KMS-11 (cell line): ENCODE data around the gene CAV1.

Experiments
- H2AFZ ChIP-seq: fragments of 200-600 bp; sonication (generic); 2 replicates; pipeline ENCODE4 v1.6.1; 2016; ENCODE audit warnings: antibody characterized with exemption, mixed run types, low read depth
- H3K27ac ChIP-seq: fragments of 200-600 bp; sonication (generic); 2 replicates; pipeline ENCODE4 v1.6.1; 2016; ENCODE audit warnings: mild to moderate bottlenecking, mixed run types
- H3K27me3 ChIP-seq: fragments of 200-600 bp; sonication (generic); 2 replicates; pipeline ENCODE4 v1.6.1; 2017; ENCODE audit warnings: mild to moderate bottlenecking, low read depth, mixed run types, moderate library complexity; ENCODE audit not compliant: insufficient read depth
- H3K36me3 ChIP-seq: fragments of 200-600 bp; sonication (generic); 2 replicates; pipeline ENCODE4 v1.6.1; 2017; ENCODE audit warnings: mild to moderate bottlenecking, mixed run types; ENCODE audit not compliant: insufficient read depth
- H3K4me1 ChIP-seq: fragments of 200-600 bp; sonication (generic); 2 replicates; pipeline ENCODE4 v1.6.1; 2016; ENCODE audit warnings: mild to moderate bottlenecking, low read depth, mixed run types; ENCODE audit not compliant: poor library complexity, severe bottlenecking
- H3K4me2 ChIP-seq: fragments of 200-600 bp; sonication (generic); 2 replicates; pipeline ENCODE4 v1.7.0; 2016; ENCODE audit warnings: mild to moderate bottlenecking, mixed run types
- H3K4me3 ChIP-seq: fragments of 200-600 bp; sonication (generic); IDR thresholded peaks from 2 replicates; pipeline ENCODE4 v1.6.1; 2017; ENCODE audit warnings: low read depth, low read length, mixed read lengths; ENCODE audit not compliant: insufficient read depth
- H3K79me2 ChIP-seq: fragments of 200-600 bp; sonication (generic); 2 replicates; pipeline ENCODE4 v1.6.1; 2016; ENCODE audit warnings: low read depth, mixed run types; ENCODE audit not compliant: insufficient read depth
- H3K9ac ChIP-seq: fragments of 200-600 bp; sonication (generic); 2 replicates; pipeline ENCODE4 v1.6.1; 2016; ENCODE audit warnings: mild to moderate bottlenecking, mixed run types
- H4K20me1 ChIP-seq: fragments of 200-600 bp; sonication (generic); 2 replicates; pipeline ENCODE4 v1.6.1; 2016; ENCODE audit warnings: mild to moderate bottlenecking, mixed run types; ENCODE audit not compliant: insufficient read depth
- CTCF ChIP-seq: fragments of 200-600 bp; sonication (generic); conservative IDR thresholded peaks from 2 replicates; pipeline ENCODE4 v1.6.1; 2017; ENCODE audit warnings: low read depth, mild to moderate bottlenecking, antibody characterized with exemption, low read length, moderate library complexity, mixed read lengths

CAV1 gene

GRCh38 chr7:116557901-116558300 lies 33.1 kb downstream of the CAV1 start:
- Histone ChIP-seq H3K4me2 (no peak overlapping the region), H3K4me3 (no peak overlapping the region), H3K4me1 (no peaks in the 10 kb centered on the region), H3K36me3 (no peaks in the 10 kb centered on the region; the same call in 1 of the 2 replicates), H2AFZ (no peak overlapping the region), H3K27me3 (no peaks in the 10 kb centered on the region), H3K79me2 (no peaks in the 10 kb centered on the region), H3K9ac (no peak overlapping the region), H4K20me1 (no peaks in the 10 kb centered on the region), H3K27ac (no peak overlapping the region)
- TF ChIP-seq CTCF, result no peak

- Histone ChIP-seq H3K4me2 (no peak overlapping the region), H3K27me3 (no peaks in the 10 kb centered on the region), H4K20me1 (no peaks in the 10 kb centered on the region), H3K9ac (no peak overlapping the region), H3K79me2 (no peaks in the 10 kb centered on the region), H2AFZ (no peak overlapping the region), H3K4me1 (no peaks in the 10 kb centered on the region), H3K27ac (no peak overlapping the region), H3K36me3 (no peaks in the 10 kb centered on the region; the same call in 1 of the 2 replicates), H3K4me3 (no peak overlapping the region)
- no peak for TF ChIP-seq CTCF
Observed at GRCh38 chr7:116560021-116560970, 35.5 kb downstream of the CAV1 start.

- no peak for TF ChIP-seq CTCF
- Histone ChIP-seq H3K27ac (no peak overlapping the region), H3K27me3 (no peaks in the 10 kb centered on the region), H3K36me3 (no peaks in the 10 kb centered on the region; the same call in 1 of the 2 replicates), H4K20me1 (no peaks in the 10 kb centered on the region), H3K79me2 (no peaks in the 10 kb centered on the region), H3K4me1 (no peaks in the 10 kb centered on the region), H3K4me3 (no peak overlapping the region), H3K4me2 (no peak overlapping the region), H2AFZ (no peak overlapping the region), H3K9ac (no peak overlapping the region)
Observed at GRCh38 chr7:116561697-116562483, 37.1 kb downstream of the CAV1 start.

GRCh38 chr7:116562529-116563121 lies 37.8 kb downstream of the CAV1 start:
- no peaks in the 10 kb centered on the region for H3K27me3 ChIP-seq
- H4K20me1 ChIP-seq, result no peaks in the 10 kb centered on the region
- H3K79me2 ChIP-seq, result no peaks in the 10 kb centered on the region
- TF ChIP-seq CTCF, result no peak
- H3K4me3 ChIP-seq, result no peak overlapping the region
- H3K4me1 ChIP-seq, result no peaks in the 10 kb centered on the region
- no peak overlapping the region for H3K9ac ChIP-seq
- no peak overlapping the region for H3K27ac ChIP-seq
- no peak overlapping the region for H3K4me2 ChIP-seq
- H3K36me3 ChIP-seq, result no peaks in the 10 kb centered on the region; the same call in 1 of the 2 replicates
- H2AFZ ChIP-seq, result no peak overlapping the region
